Panc1 (cell line): Measurements from ENCODE around the gene LRRC27. TPM values are rescaled to one million over a fixed set of nuclear protein-coding genes. Genes with fewer than 3 reads are reported as not detected.

Experiments used
- ATAC-seq: fragments of 200-7000 bp; cut with Tn5 transposase; 2 replicates; pipeline ENCODE4 v1.9.1; 2020; ENCODE audit warnings: mild to moderate bottlenecking, moderate library complexity
- BruUV-seq: library from RNA; stranded (reverse); fragments of 400-500 nt; replicated peaks from 2 replicates; lab custom pipeline; 2021; lab: Mats Ljungman, UMichigan
- CTCF ChIA-PET: fragments of 300-600 bp; sonication (Branson Sonifier 250); formaldehyde crosslinking; loops from one replicate; lab custom pipeline; 2022; ENCODE audit warnings: antibody characterized with exemption; lab: Charles Lee
- POLR2A ChIA-PET: fragments of 300-600 bp; sonication (Branson Sonifier 250); formaldehyde crosslinking; loops from one replicate; lab custom pipeline; 2022; ENCODE audit warnings: antibody characterized with exemption; lab: Charles Lee
- DNase-seq: peaks from one replicate; pipeline ENCODE4 v3.0.0-alpha.2; 2010; ENCODE audit warnings: low read depth, low spot score
- H3K27ac ChIP-seq: 2 replicates; pipeline ENCODE4 v1.5.1; 2011; ENCODE audit warnings: mild to moderate bottlenecking, low read length, inconsistent platforms
- H3K27me3 ChIP-seq: fragments of 200-500 bp; sonication (Bioruptor generic); 2 replicates; pipeline ENCODE4 v1.6.0; 2014; ENCODE audit warnings: low read length, inconsistent platforms; ENCODE audit not compliant: control insufficient read depth, insufficient read depth
- H3K36me3 ChIP-seq: fragments of 200-500 bp; sonication (Bioruptor generic); 2 replicates; pipeline ENCODE4 v1.5.1; 2014; ENCODE audit warnings: inconsistent platforms, mild to moderate bottlenecking, low read length, moderate library complexity; ENCODE audit not compliant: control insufficient read depth, insufficient read depth
- H3K4me1 ChIP-seq: 2 replicates; pipeline ENCODE4 v1.5.1; 2011; ENCODE audit warnings: inconsistent platforms, mild to moderate bottlenecking, low read length, moderate library complexity; ENCODE audit not compliant: control insufficient read depth, insufficient read depth
- H3K4me3 ChIP-seq, 2 experiments: 2 replicates each; pipeline ENCODE4 v1.5.1; 2011 to 2012; ENCODE audit warnings: low read depth in 2 of 2, low read length in 2 of 2, mild to moderate bottlenecking in 2 of 2, inconsistent platforms in 1 of 2, moderate library complexity in 1 of 2
- H3K9me3 ChIP-seq: fragments of 200-500 bp; sonication (Bioruptor generic); 2 replicates; pipeline ENCODE4 v1.5.1; 2014; ENCODE audit warnings: low read depth, mild to moderate bottlenecking, inconsistent platforms, low read length, moderate library complexity; ENCODE audit not compliant: control insufficient read depth, insufficient read depth
- POLR2AphosphoS5 ChIP-seq: IDR thresholded peaks from 2 replicates; pipeline ENCODE4 v1.6.1; 2012; ENCODE audit warnings: mild to moderate bottlenecking, low read depth, low read length, moderate library complexity
- SIN3A ChIP-seq: IDR thresholded peaks from 2 replicates; pipeline ENCODE4 v1.6.1; 2012; ENCODE audit warnings: low read depth, mild to moderate bottlenecking, low read length, moderate library complexity, borderline replicate concordance; ENCODE audit not compliant: insufficient read depth
- TCF7L2 ChIP-seq: IDR thresholded peaks from 2 replicates; pipeline ENCODE4 v1.6.1; 2011; ENCODE audit warnings: mild to moderate bottlenecking, low read depth, low read length, inconsistent platforms
- in situ Hi-C: cut with HindIII; loops from 2 replicates; pipeline ENCODE4 v1.10.0; 2016; ENCODE audit warnings: low sequenced_read_pairs, low pct_unique_long_range_greater_than_20kb
- intact Hi-C: fragments of 100-400 bp; cut with micrococcal nuclease; formaldehyde crosslinking; loops from one replicate; pipeline ENCODE4 v1.10.0; 2022; ENCODE audit not compliant: unreplicated experiment
- total RNA-seq: library from RNA; stranded (reverse); gene quantifications from one replicate; pipeline ENCODE4 v1.2.1, GENCODE V29; 2021; ENCODE audit not compliant: unreplicated experiment
- TF ChIP-seq, protein P1 (sequence below), 2 experiments: IDR thresholded peaks; 2 replicates each; pipeline ENCODE4 v1.6.1; 2011 to 2012; ENCODE audit warnings: low read depth in 2 of 2, control low read depth in 1 of 2, low read length in 1 of 2, mild to moderate bottlenecking in 1 of 2, moderate library complexity in 1 of 2; ENCODE audit not compliant: insufficient read depth in 1 of 2
- TF ChIP-seq, protein P2 (sequence below): fragments of 450-650 bp; IDR thresholded peaks from 2 replicates; pipeline ENCODE4 v1.5.1; 2017; ENCODE audit warnings: mild to moderate bottlenecking

The LRRC27 gene
- total RNA-seq, 1 experiment from 2014 or later, result 15.7 TPM

GRCh38 chr10:132364594-132364970 is 32.6 kb downstream of the LRRC27 start:
- Histone ChIP-seq H3K4me1 (no peaks in the 10 kb centered on the region), H3K36me3 (no peaks in the 10 kb centered on the region), H3K9me3 (no peaks in the 10 kb centered on the region), H3K27me3 (no peaks in the 10 kb centered on the region), H3K4me3 (no peak overlapping the region), H3K27ac (no peak overlapping the region)
- intact Hi-C loops (no loop called here), in situ Hi-C loops (no loop called here)
- TF ChIP-seq SIN3A (no peak), TCF7L2 (no peak), POLR2AphosphoS5 (no peak)
- TF ChIP-seq, protein P1, sequence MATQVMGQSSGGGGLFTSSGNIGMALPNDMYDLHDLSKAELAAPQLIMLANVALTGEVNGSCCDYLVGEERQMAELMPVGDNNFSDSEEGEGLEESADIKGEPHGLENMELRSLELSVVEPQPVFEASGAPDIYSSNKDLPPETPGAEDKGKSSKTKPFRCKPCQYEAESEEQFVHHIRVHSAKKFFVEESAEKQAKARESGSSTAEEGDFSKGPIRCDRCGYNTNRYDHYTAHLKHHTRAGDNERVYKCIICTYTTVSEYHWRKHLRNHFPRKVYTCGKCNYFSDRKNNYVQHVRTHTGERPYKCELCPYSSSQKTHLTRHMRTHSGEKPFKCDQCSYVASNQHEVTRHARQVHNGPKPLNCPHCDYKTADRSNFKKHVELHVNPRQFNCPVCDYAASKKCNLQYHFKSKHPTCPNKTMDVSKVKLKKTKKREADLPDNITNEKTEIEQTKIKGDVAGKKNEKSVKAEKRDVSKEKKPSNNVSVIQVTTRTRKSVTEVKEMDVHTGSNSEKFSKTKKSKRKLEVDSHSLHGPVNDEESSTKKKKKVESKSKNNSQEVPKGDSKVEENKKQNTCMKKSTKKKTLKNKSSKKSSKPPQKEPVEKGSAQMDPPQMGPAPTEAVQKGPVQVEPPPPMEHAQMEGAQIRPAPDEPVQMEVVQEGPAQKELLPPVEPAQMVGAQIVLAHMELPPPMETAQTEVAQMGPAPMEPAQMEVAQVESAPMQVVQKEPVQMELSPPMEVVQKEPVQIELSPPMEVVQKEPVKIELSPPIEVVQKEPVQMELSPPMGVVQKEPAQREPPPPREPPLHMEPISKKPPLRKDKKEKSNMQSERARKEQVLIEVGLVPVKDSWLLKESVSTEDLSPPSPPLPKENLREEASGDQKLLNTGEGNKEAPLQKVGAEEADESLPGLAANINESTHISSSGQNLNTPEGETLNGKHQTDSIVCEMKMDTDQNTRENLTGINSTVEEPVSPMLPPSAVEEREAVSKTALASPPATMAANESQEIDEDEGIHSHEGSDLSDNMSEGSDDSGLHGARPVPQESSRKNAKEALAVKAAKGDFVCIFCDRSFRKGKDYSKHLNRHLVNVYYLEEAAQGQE (IDR thresholded peaks at IDR 0.05; ENCODE audit: insufficient read depth in 1 of 2, low read depth in 2 of 2, low read length in 1 of 2), result no peak
- TF ChIP-seq, protein P2, sequence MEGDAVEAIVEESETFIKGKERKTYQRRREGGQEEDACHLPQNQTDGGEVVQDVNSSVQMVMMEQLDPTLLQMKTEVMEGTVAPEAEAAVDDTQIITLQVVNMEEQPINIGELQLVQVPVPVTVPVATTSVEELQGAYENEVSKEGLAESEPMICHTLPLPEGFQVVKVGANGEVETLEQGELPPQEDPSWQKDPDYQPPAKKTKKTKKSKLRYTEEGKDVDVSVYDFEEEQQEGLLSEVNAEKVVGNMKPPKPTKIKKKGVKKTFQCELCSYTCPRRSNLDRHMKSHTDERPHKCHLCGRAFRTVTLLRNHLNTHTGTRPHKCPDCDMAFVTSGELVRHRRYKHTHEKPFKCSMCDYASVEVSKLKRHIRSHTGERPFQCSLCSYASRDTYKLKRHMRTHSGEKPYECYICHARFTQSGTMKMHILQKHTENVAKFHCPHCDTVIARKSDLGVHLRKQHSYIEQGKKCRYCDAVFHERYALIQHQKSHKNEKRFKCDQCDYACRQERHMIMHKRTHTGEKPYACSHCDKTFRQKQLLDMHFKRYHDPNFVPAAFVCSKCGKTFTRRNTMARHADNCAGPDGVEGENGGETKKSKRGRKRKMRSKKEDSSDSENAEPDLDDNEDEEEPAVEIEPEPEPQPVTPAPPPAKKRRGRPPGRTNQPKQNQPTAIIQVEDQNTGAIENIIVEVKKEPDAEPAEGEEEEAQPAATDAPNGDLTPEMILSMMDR, result no peak
- ATAC-seq, result no peak
- ChIA-PET CTCF (no interaction called here), POLR2A (no interaction called here)
- no peak for DNase-seq
- BruUV-seq, result no TSS peak

- ATAC-seq, result no peak
- H3K27ac ChIP-seq, result no peak overlapping the region
- no TSS peak for BruUV-seq
- ChIA-PET POLR2A (no interaction called here), CTCF (no interaction called here)
- in situ Hi-C loops, result no loop called here
- DNase-seq, result no peak
- no peaks in the 10 kb centered on the region for H3K4me1 ChIP-seq
- no peaks in the 10 kb centered on the region for H3K9me3 ChIP-seq
- H3K36me3 ChIP-seq, result no peaks in the 10 kb centered on the region
- intact Hi-C loops, result no loop called here
- H3K4me3 ChIP-seq, result no peak overlapping the region
- TF ChIP-seq SIN3A (no peak), POLR2AphosphoS5 (no peak), TCF7L2 (no peak)
- TF ChIP-seq, protein P1 (IDR thresholded peaks at IDR 0.05; ENCODE audit: insufficient read depth in 1 of 2, low read depth in 2 of 2, low read length in 1 of 2), result no peak
- TF ChIP-seq, protein P2, result no peak
- H3K27me3 ChIP-seq, result no peaks in the 10 kb centered on the region
Observed at GRCh38 chr10:132365102-132365501, 33.1 kb downstream of the LRRC27 start.
